Activated T-helper 17 cell treated with anti-CD3 and anti-CD28 coated beads, Interleukin-2, amount 50 U/mL, for 72 hours (primary cell): Measurements from ENCODE around the gene MLN. TPM values are rescaled to one million over a fixed set of nuclear protein-coding genes. Genes with fewer than 3 reads are reported as not detected.

Experiments used
- ATAC-seq: fragments of 150-1000 bp; cut with Tn5 transposase; replicated peaks from 2 replicates; pipeline ENCODE4 v1.10.0; 2021; ENCODE audit warnings: mild to moderate bottlenecking, moderate library complexity
- H3K27ac Mint-ChIP-seq: one replicate; pipeline ENCODE4 v1.8.0; 2022; ENCODE audit warnings: mixed read lengths
- H3K27me3 Mint-ChIP-seq: one replicate; pipeline ENCODE4 v1.8.0; 2022; ENCODE audit warnings: mixed read lengths
- H3K36me3 Mint-ChIP-seq: one replicate; pipeline ENCODE4 v1.8.0; 2022; ENCODE audit warnings: low read depth, mild to moderate bottlenecking, mixed read lengths
- H3K4me1 Mint-ChIP-seq: one replicate; pipeline ENCODE4 v1.8.0; 2022; ENCODE audit warnings: mixed read lengths
- H3K4me3 Mint-ChIP-seq: one replicate; pipeline ENCODE4 v1.8.0; 2022; ENCODE audit warnings: mild to moderate bottlenecking, mixed read lengths
- H3K9me3 Mint-ChIP-seq: one replicate; pipeline ENCODE4 v1.8.0; 2022; ENCODE audit warnings: mixed read lengths
- total RNA-seq, 2 donors: library from RNA; stranded (reverse); gene quantifications; one replicate each; pipeline ENCODE4 v1.2.3, GENCODE V29; 2022

The MLN gene
- total RNA-seq, 2 donors from 2014 or later: not detected

DNA sequence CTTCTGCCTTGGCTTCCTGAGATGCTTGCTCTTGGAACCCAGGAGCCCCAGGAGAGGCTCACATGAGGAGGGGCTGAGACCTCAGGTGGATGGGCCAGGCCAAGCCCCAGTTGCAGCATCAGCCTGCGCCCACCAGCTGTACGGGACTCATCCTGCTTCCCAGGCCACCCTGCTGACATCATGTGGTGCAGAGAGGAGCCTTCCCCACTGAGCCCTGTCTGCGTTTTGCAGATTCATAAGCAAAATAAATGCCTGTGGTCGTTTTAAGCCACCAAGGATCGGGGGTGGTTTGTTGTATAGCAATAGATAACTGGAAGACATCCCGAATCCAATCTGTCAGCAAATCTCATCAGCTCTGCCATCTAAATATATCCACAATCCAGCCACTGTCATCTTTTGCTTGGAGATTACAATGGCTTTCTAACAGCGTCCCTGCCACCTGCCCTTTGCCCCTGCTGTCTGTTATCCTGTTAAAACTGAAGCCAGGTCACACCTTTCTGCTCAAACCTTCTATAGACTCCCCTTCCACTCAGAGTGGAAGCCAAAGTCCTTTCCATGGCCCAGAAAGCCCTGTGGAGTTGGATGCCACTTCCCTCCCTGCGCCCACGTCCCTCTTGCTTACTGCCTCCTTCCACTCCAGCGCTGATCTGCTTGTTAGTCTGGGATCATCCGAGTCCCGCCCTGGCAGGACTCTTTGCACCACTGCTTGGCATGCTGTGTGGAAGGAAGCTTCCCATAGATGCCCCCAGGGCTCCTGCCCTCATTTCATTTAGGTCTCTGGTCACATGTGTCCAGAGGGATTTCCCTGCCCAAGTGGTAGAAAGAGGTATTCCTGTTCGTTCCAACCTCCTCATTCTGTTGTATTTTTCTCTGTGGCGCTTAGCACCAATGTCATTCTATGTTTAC, 24.0 kb upstream of the MLN start:
- Mint-ChIP-seq H3K27me3 (peaks cover 9% of the 10 kb centered on the region), H3K4me3 (no peak overlapping the region), H3K9me3 (no peaks in the 10 kb centered on the region), H3K36me3 (no peaks in the 10 kb centered on the region), H3K4me1 (no peaks in the 10 kb centered on the region), H3K27ac (no peak overlapping the region)
- ATAC-seq: no peak

DNA sequence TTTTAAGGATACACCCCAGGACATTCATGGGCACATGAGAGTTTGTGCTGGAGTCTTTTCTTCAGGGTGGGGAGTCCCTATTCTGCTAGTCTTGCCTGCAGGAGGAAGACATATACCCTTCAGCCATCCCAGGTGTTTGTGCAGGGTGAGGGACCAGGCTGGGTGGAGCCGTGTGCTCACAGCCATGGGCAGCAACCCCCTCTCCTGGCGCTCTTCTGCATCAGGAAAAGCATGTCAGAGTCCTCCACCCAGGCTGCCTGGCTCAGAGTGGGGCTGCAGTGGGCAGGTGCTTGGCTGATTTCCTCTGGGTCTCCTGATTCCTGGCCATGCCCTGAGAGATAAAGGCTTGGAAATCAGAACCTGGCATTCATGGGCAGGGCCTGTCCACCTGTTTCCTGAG, 22.7 kb upstream of the MLN start:
- H3K9me3 Mint-ChIP-seq: no peaks in the 10 kb centered on the region
- H3K27ac Mint-ChIP-seq: no peak overlapping the region
- ATAC-seq: no peak
- no peak overlapping the region for H3K4me3 Mint-ChIP-seq
- no peaks in the 10 kb centered on the region for H3K4me1 Mint-ChIP-seq
- peaks cover 9% of the 10 kb centered on the region for H3K27me3 Mint-ChIP-seq
- H3K36me3 Mint-ChIP-seq: no peaks in the 10 kb centered on the region

DNA sequence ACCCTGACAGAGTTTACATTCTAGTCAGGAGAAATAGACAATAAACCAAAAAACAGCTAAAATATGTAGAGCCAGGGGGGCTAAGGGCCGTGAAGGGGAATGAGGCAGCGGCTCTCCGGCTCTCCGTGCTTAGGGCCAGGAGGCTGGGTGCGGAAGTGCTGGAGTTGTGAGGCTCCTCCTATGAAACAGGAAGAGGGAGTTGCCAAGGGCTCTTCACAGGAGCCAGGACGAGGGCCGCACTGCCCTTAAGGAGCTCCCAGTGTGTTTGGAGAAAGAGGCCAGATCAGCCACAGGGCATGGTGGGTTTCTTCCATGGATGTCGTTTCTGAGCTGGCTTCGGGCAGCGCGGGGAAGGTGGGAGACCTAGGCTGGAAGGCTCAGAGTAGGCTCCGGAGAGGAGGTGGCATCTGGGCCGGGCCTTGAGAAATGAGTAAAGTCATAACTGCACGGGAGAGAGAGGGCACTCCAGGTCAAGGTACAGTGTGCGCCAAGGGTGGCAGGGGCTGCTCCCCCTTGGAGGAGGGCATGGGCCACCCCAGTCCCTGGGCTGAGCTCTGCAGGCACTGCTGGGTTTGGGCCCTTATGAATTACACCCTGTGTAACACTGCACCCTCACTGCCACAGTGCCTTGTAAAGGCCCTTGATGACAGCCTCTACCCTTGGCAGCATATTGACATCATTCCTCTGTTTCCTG, 20.8 kb upstream of the MLN start:
- no peaks in the 10 kb centered on the region for H3K36me3 Mint-ChIP-seq
- H3K4me1 Mint-ChIP-seq: no peaks in the 10 kb centered on the region
- no peaks in the 10 kb centered on the region for H3K9me3 Mint-ChIP-seq
- no peak for ATAC-seq
- H3K27me3 Mint-ChIP-seq: no peaks in the 10 kb centered on the region
- no peak overlapping the region for H3K4me3 Mint-ChIP-seq
- H3K27ac Mint-ChIP-seq: no peak overlapping the region

DNA sequence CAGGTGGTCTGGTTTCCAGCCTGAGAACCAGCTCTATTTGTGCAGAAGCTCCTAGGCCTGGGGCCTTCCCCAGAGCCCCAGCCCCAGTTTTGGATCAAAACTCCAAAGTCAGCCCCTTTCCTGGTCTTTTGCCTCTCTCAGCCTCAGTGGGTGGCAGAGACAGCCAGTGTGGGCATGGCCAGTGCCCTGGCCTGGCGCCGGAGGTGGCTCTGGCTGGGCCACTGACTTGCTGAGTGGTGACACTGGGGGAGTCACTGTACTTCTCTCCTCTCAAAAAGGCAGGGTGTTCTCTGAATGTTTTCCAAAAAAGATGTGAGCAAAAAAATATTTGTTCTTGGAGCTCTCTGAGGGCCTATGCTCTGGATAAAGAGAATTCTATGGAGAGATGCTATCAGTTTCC, 20.0 kb upstream of the MLN start:
- no peak overlapping the region for H3K27ac Mint-ChIP-seq
- H3K4me1 Mint-ChIP-seq: no peaks in the 10 kb centered on the region
- ATAC-seq: no peak
- H3K36me3 Mint-ChIP-seq: no peaks in the 10 kb centered on the region
- no peaks in the 10 kb centered on the region for H3K27me3 Mint-ChIP-seq
- H3K4me3 Mint-ChIP-seq: no peak overlapping the region
- no peaks in the 10 kb centered on the region for H3K9me3 Mint-ChIP-seq

DNA sequence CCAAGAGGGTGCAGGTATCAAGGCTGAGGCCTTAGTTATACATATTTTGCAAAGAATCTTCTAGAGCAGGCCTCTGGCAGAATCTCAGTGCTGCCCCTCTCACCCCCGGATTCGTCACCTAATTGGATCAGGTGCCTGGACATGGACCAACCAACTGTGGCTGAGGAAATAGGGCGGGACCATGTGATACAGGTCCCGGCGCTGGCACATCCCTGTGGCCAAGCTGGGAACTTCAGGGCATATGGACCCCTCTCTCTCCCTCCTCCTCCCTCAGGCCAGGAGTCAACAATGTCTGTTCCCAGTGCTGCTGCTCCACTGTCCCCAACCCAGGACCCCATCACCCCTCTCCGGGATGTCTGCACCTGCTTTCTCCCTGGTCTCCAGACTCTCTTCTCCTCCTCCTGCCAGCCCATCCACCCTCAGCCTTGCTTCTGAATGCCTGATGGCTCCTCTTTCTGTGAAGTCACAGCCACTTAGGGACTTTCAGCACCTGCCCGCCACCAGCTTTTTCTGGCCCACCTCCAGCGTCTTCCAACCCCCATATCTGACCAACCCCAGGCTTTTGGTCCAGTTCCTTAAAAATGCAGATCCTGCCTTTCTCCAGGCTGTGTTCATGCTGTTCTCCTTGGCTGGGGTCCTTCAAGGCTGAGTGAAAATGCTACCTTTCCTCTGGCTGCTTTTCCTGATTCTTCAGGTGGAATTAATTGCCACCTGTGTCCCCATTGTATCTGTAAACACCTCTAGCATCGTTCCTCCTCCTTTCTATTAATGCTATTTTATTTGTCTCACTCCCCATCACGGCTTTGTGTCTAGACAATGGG, 19.0 kb upstream of the MLN start:
- H3K4me1 Mint-ChIP-seq: no peaks in the 10 kb centered on the region
- no peaks in the 10 kb centered on the region for H3K9me3 Mint-ChIP-seq
- H3K4me3 Mint-ChIP-seq: no peak overlapping the region
- H3K27me3 Mint-ChIP-seq: no peaks in the 10 kb centered on the region
- H3K27ac Mint-ChIP-seq: no peak overlapping the region
- no peaks in the 10 kb centered on the region for H3K36me3 Mint-ChIP-seq
- no peak for ATAC-seq

DNA sequence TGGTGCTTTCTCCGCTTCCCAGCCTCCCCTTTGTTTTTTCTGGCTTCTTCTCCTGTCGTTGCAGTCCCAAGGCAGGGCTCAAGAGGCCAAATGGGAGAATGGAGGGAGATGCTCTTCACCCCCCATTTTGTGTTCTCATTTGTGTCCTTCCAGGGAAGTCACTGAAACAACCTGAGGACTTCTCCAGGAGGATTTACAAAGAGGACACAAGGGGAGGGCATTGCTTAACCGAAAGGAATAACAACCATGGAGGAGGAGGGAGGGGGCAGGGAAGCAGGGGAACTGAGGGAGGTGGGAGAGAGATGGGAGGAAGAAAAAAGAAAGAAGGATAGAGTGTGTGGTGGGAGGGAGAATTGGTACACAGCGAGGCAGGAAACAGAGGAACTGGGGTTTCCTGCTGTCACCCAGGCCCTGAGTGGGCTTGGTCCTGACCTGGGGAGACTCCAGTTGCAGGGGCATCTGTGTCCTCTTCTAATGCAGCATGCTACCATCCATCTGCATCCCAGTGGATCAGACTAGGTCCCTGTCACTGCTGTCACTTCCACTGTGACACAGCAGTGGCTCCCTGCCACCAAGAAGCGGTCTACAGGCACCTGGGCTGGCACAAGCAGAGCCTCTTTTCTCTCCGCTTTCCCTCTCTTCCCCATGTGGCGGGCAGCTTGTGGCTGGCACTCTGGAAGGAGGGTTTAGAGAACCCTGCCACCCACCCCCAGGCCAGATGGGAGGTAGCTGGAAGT, 17.1 kb upstream of the MLN start:
- Mint-ChIP-seq H3K36me3 (no peaks in the 10 kb centered on the region), H3K27ac (no peak overlapping the region), H3K9me3 (no peaks in the 10 kb centered on the region), H3K27me3 (peaks cover under 1% of the 10 kb centered on the region), H3K4me3 (no peak overlapping the region), H3K4me1 (no peaks in the 10 kb centered on the region)
- no peak for ATAC-seq

DNA sequence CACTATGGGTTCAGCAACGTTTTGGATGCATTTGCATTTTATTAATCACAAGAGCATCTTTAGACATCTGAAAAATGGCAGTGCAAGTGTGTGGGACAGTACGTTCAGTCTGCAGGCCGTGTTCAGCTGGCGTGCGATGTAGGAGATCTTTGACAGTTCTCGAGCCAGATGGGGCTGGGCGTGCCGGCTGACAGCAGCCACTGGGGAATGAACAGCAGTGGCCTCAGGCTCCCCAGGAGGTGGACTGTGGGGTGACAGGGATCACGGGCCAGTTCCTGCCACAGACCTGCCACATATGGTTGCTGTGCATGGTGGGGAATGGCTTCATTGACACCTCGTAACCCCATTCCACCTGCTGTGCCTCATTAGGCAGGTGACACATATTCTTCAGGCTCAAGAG, 16.4 kb upstream of the MLN start:
- no peak overlapping the region for H3K4me3 Mint-ChIP-seq
- ATAC-seq: no peak
- no peak overlapping the region for H3K27ac Mint-ChIP-seq
- no peaks in the 10 kb centered on the region for H3K9me3 Mint-ChIP-seq
- no peaks in the 10 kb centered on the region for H3K36me3 Mint-ChIP-seq
- H3K4me1 Mint-ChIP-seq: no peaks in the 10 kb centered on the region
- H3K27me3 Mint-ChIP-seq: peaks cover 8% of the 10 kb centered on the region

DNA sequence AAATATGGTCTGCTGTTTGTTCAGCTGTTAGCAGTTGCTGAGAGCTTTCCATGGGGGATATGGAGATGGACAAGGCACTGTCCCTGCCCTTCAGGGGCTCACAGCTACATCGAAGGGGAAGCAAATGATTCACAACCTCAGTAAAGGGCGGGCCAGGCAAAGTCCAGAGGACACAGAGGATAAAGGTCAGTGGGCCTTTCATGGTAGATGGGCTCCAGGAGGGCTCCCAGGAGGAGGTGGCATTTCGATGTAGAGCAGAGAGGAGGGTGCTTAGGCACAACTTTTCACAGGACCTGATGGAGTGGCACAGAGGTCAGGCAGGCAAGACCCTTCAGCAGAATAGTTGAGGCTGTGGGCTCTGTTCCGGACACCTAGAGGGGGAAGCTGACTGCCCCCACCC, 15.2 kb upstream of the MLN start:
- Mint-ChIP-seq H3K27ac (no peak overlapping the region), H3K4me3 (no peak overlapping the region), H3K9me3 (no peaks in the 10 kb centered on the region), H3K4me1 (no peaks in the 10 kb centered on the region), H3K36me3 (no peaks in the 10 kb centered on the region), H3K27me3 (peaks cover 11% of the 10 kb centered on the region)
- no peak for ATAC-seq

DNA sequence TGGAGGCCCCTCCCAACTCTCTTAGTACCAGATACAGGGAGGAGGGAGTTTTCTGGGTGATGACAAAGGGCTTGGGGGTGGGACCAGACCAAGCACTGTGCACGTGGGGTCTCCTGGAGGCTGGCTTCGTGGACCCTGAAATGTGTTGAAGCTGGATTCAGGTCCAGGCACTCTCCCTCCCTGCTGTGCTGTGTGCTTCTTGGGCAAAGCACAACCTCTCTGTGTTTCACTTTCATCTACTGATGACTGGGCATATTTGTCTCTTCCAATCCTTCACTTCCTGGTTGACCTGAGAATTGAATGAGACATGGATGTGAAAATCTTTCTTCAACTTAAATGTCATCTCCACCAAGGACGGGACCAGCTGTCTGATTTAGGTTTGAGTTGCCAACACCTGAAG, 14.5 kb upstream of the MLN start:
- peaks cover 15% of the 10 kb centered on the region for H3K27me3 Mint-ChIP-seq
- no peaks in the 10 kb centered on the region for H3K4me1 Mint-ChIP-seq
- H3K36me3 Mint-ChIP-seq: no peaks in the 10 kb centered on the region
- no peak overlapping the region for H3K4me3 Mint-ChIP-seq
- H3K9me3 Mint-ChIP-seq: no peaks in the 10 kb centered on the region
- no peak overlapping the region for H3K27ac Mint-ChIP-seq
- ATAC-seq: no peak

DNA sequence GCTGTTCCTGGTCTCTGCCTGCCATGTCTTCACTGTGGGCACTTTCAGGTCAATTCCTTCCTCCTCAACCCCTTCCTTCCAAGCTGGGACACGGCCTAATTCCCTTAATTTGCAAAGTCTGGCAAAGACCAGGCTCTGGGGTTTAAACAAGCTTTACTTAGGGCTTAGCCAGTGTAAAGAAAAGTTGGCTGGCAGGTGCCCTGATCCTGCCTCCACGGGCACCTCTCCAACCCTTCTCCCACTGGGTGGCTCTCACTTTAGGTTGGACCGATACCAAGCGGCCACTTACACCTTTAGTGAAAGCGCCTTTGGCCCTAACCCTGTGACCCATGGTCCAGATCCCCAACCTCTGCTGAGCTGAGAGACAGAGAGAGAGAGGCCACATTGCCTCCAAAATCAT, 13.7 kb upstream of the MLN start:
- no peak for ATAC-seq
- Mint-ChIP-seq H3K27ac (no peak overlapping the region), H3K9me3 (no peaks in the 10 kb centered on the region), H3K4me3 (no peak overlapping the region), H3K27me3 (peaks cover 19% of the 10 kb centered on the region), H3K36me3 (no peaks in the 10 kb centered on the region), H3K4me1 (no peaks in the 10 kb centered on the region)

DNA sequence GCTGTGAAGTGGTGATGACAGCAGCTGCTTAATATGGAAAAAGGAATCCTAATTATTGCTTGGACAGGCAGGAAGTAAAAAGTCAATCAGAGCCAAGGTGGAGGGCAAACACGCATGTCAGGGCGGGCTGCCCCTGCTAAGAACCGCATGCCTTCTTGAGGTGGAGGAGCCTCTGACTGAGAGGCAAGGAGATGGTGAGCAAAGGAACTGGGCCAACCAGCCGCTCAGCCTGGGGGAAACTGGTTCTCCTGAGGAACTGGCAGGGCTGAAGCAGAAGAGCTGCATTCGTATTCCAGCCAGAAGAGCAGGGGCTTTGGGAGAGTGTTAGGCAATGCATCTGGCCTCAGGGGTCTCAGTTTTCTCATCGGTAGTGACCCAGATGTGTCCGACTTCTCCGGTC, 13.1 kb upstream of the MLN start:
- no peak overlapping the region for H3K4me3 Mint-ChIP-seq
- no peak overlapping the region for H3K27ac Mint-ChIP-seq
- H3K9me3 Mint-ChIP-seq: no peaks in the 10 kb centered on the region
- ATAC-seq: no peak
- peaks cover 21% of the 10 kb centered on the region for H3K27me3 Mint-ChIP-seq
- H3K36me3 Mint-ChIP-seq: no peaks in the 10 kb centered on the region
- no peaks in the 10 kb centered on the region for H3K4me1 Mint-ChIP-seq

DNA sequence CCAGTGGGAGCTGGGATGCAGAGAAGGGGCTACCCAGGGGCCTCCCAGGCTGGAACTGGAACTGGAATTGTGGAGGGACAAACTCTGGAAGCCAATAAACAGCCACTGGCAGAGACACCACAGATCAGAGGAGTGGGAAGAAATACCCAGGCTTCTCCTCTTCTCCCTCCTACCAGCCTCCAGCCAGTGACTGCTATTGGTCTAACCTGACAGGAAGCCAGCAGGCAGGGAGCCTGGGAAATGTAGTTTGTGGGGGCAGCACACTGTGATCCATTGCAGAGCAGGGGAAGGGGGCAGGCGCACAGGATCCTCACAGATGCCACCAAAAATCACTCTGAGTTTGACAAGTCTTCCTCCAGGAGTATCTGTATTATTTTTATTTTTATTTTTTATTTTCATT, 12.1 kb upstream of the MLN start:
- Mint-ChIP-seq H3K4me3 (no peak overlapping the region), H3K36me3 (no peaks in the 10 kb centered on the region), H3K4me1 (no peaks in the 10 kb centered on the region), H3K27ac (no peak overlapping the region), H3K27me3 (peaks cover 28% of the 10 kb centered on the region), H3K9me3 (no peaks in the 10 kb centered on the region)
- ATAC-seq: no peak

DNA sequence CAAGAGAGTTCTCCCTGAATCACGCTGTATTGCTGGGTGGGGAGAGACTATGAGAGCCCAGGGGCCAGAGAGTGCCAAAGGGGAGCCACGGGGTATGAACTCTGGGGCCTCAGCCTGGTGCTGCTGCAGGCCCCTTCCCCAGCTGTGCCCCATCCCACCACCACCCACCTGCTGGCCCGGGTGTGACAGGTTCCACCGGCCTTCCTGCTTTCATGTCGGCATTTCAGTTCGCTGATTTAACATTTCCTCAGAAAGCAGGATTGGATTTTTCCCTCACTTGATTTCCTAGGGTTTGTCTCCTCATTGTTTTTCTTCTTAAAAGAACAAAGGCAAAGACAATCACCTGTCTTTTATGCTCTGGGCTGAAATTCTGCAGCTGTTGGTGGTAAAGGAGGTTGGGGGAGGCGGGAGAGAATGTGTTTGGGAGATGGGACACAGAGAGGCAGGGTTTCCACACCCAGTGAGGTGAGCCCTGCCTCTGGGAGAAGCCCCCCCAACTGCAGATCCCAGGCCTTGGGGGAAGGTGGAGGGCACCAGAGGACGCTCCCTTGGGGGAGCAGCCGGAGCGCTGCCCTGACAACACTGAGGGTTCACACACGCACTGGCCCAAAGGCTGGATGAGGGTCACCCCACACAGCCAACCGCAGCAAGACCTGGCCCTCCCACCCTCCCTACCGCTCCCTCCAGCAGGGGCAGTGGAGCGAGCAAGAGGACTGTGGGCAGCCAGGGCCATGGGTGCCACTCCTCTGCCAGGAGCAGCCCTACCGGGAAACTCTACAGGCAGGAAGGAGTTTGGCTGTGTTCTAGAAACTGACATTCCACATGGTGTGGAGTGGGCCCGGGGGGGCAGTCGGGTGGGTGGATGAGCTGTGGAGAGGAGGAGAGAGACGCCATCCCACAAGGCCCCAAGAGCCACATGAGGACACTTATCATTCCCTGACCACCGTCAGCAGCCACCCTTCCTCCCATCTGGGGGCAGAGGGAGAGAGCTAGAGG, 10.5 kb upstream of the MLN start:
- ATAC-seq: no peak
- no peak overlapping the region for H3K27ac Mint-ChIP-seq
- H3K9me3 Mint-ChIP-seq: no peaks in the 10 kb centered on the region
- no peaks in the 10 kb centered on the region for H3K4me1 Mint-ChIP-seq
- peaks cover 36% of the 10 kb centered on the region for H3K27me3 Mint-ChIP-seq
- no peak overlapping the region for H3K4me3 Mint-ChIP-seq
- H3K36me3 Mint-ChIP-seq: no peaks in the 10 kb centered on the region
